Heart right ventricle (tissue), 12 donors: Measurements from ENCODE around the gene ANKRD13D. TPM values are rescaled to one million over a fixed set of nuclear protein-coding genes. Genes with fewer than 3 reads are reported as not detected.

Source experiments
- polyA plus RNA-seq, 2 donors: library from polyadenylated mRNA; stranded (reverse); fragments of 200-250 nt; gene quantifications; one replicate each; pipeline ENCODE4 v1.2.3, GENCODE V29; 2013
- total RNA-seq, 10 donors: library from RNA; stranded (reverse); fragmentation: NEBNext Ultra II Directional in 3 of 10; extraction: Animal tissue kit (Norgen Biotek cat#: 25700) in 3 of 10; gene quantifications; one replicate each; pipeline versions ENCODE4 v1.2.1 to v1.2.4, GENCODE V29; 2021 to 2023
- donor health status: ischemic (EF 13 %, LVEDD 7.1; RV severe dilation, severe dysfunction).
- donor health status: healthy with polysubstance abuse.
- donor health status: DM: no; HTN: yes; CAD: no.
- donor health status: DM: no; HTN: no; CAD: no.
- donor health status: ischemic (EF 25% LVEDD 6.9; RV normal size, moderate dysfunction).
- donor health status: ischemic (EF 25% LVEDD 5.7; RV mildly dilated, moderate dysfunction).
- donor health status: healthy.
- donor health status: nonischemic (EF 11% LVEDD 7.7; RV severe dilation, severe dysfunction).
- donor health status: DM: yes; HTN: yes; CAD: no.
- donor health status: PGD.
- donor health status: ischemic (EF 29% LVEDD 5.4; RV normal size, mild dysfunction).
- donor health status: nonischemic (EF 23%, LVEDD 6.1; RV moderate dilation, normal function).

The ANKRD13D gene
- total and polyA plus RNA-seq, 12 donors = 7.9 to 39.4 (median 13.3) TPM

Other genes with a start within 250 kb of the ANKRD13D start
- 100 to 1,000 TPM in 1 of 10 donors, 10 to 100 TPM in 9; 21.9 to 103 (median 29.5) TPM for gene RHOD, start 232.5 kb upstream of the ANKRD13D start, total RNA-seq
- gene RHOD, start 232.5 kb upstream of the ANKRD13D start, polyA plus RNA-seq = 10 to 100 TPM; 76.0 to 98.8 TPM
- gene KDM2A, start 170.0 kb upstream of the ANKRD13D start, total RNA-seq = 10 to 100 TPM; 31.3 to 45.7 (median 37.5) TPM
- gene KDM2A, start 170.0 kb upstream of the ANKRD13D start, polyA plus RNA-seq = 10 to 100 TPM; 16.5 to 29.5 TPM
- 10 to 100 TPM; 34.2 to 60.9 (median 44.0) TPM for gene GRK2, start 22.8 kb upstream of the ANKRD13D start, total RNA-seq
- 10 to 100 TPM; 48.0 to 65.0 TPM for gene GRK2, start 22.8 kb upstream of the ANKRD13D start, polyA plus RNA-seq
- 10 to 100 TPM; 11.9 to 21.2 (median 15.6) TPM for gene SSH3, start 14.2 kb downstream of the ANKRD13D start, total RNA-seq
- 10 to 100 TPM in 1 of 2 donors, 1 to 10 TPM in 1; 7.8 to 15.5 TPM for gene SSH3, start 14.2 kb downstream of the ANKRD13D start, polyA plus RNA-seq
- gene POLD4, start 64.2 kb downstream of the ANKRD13D start, total RNA-seq = 10 to 100 TPM; 30.4 to 80.1 (median 39.6) TPM
- gene POLD4, start 64.2 kb downstream of the ANKRD13D start, polyA plus RNA-seq = 100 to 1,000 TPM in 1 of 2 donors, 10 to 100 TPM in 1; 66.6 to 214 TPM
- gene CLCF1, start 84.3 kb downstream of the ANKRD13D start, total RNA-seq = 1 to 10 TPM in 6 of 10 donors, under 1 TPM in 4; 0.31 to 2.2 (median 1.0) TPM
- 10 to 100 TPM in 1 of 2 donors, 1 to 10 TPM in 1; 2.6 to 12.3 TPM for gene CLCF1, start 84.3 kb downstream of the ANKRD13D start, polyA plus RNA-seq
- 10 to 100 TPM in 1 of 10 donors, 1 to 10 TPM in 9; 4.8 to 13.8 (median 6.4) TPM for gene RAD9A, start 102.7 kb downstream of the ANKRD13D start, total RNA-seq
- 10 to 100 TPM in 1 of 2 donors, 1 to 10 TPM in 1; 9.9 to 15.0 TPM for gene RAD9A, start 102.7 kb downstream of the ANKRD13D start, polyA plus RNA-seq
- gene PPP1CA, start 112.6 kb downstream of the ANKRD13D start, total RNA-seq = 100 to 1,000 TPM in 7 of 10 donors, 10 to 100 TPM in 3; 92.0 to 143 (median 103) TPM
- 100 to 1,000 TPM in 1 of 2 donors, 10 to 100 TPM in 1; 80.2 to 186 TPM for gene PPP1CA, start 112.6 kb downstream of the ANKRD13D start, polyA plus RNA-seq
- 1 to 10 TPM in 2 of 10 donors, under 1 TPM in 8; 0.26 to 7.1 (median 0.65) TPM for gene TBC1D10C, start 114.8 kb downstream of the ANKRD13D start, total RNA-seq
- gene TBC1D10C, start 114.8 kb downstream of the ANKRD13D start, polyA plus RNA-seq = 1 to 10 TPM in 1 of 2 donors, under 1 TPM in 1; 0.62 to 1.4 TPM
- gene CARNS1, start 126.4 kb downstream of the ANKRD13D start, total RNA-seq = 10 to 100 TPM in 9 of 10 donors, 1 to 10 TPM in 1; 6.1 to 26.6 (median 19.0) TPM
- 10 to 100 TPM in 1 of 2 donors, under 1 TPM in 1; 0.55 to 10.9 TPM for gene CARNS1, start 126.4 kb downstream of the ANKRD13D start, polyA plus RNA-seq
- gene RPS6KB2, start 139.2 kb downstream of the ANKRD13D start, total RNA-seq = 10 to 100 TPM; 16.3 to 30.4 (median 20.8) TPM
- 10 to 100 TPM; 32.2 to 46.3 TPM for gene RPS6KB2, start 139.2 kb downstream of the ANKRD13D start, polyA plus RNA-seq
- 10 to 100 TPM in 1 of 10 donors, 1 to 10 TPM in 3, under 1 TPM in 4, not detected in 2; 0.42 to 10.1 (median 0.96) TPM for gene PTPRCAP, start 148.4 kb downstream of the ANKRD13D start, total RNA-seq
- gene PTPRCAP, start 148.4 kb downstream of the ANKRD13D start, polyA plus RNA-seq = 1 to 10 TPM; 1.7 to 3.1 TPM
- 10 to 100 TPM; 12.2 to 38.7 (median 19.6) TPM for gene CORO1B, start 154.2 kb downstream of the ANKRD13D start, total RNA-seq
- gene CORO1B, start 154.2 kb downstream of the ANKRD13D start, polyA plus RNA-seq = 10 to 100 TPM; 29.1 to 42.3 TPM
- gene GPR152, start 163.4 kb downstream of the ANKRD13D start, total RNA-seq = not detected
- gene GPR152, start 163.4 kb downstream of the ANKRD13D start, polyA plus RNA-seq = not detected
- gene CABP4, start 166.1 kb downstream of the ANKRD13D start, total RNA-seq = 1 to 10 TPM in 2 of 10 donors, under 1 TPM in 7, not detected in 1; 0.17 to 1.5 (median 0.70) TPM
- gene CABP4, start 166.1 kb downstream of the ANKRD13D start, polyA plus RNA-seq = 1 to 10 TPM in 1 of 2 donors, under 1 TPM in 1; 0.39 to 1.5 TPM
- gene TMEM134, start 179.9 kb downstream of the ANKRD13D start, total RNA-seq = 100 to 1,000 TPM in 1 of 10 donors, 10 to 100 TPM in 9; 69.8 to 104 (median 81.2) TPM
- gene TMEM134, start 179.9 kb downstream of the ANKRD13D start, polyA plus RNA-seq = 10 to 100 TPM; 78.0 to 94.4 TPM
- 10 to 100 TPM; 37.5 to 63.0 (median 49.8) TPM for gene AIP, start 193.7 kb downstream of the ANKRD13D start, total RNA-seq
- 100 to 1,000 TPM in 1 of 2 donors, 10 to 100 TPM in 1; 74.8 to 104 TPM for gene AIP, start 193.7 kb downstream of the ANKRD13D start, polyA plus RNA-seq
- 10 to 100 TPM; 21.3 to 68.9 (median 28.8) TPM for gene PITPNM1, start 216.1 kb downstream of the ANKRD13D start, total RNA-seq
- gene PITPNM1, start 216.1 kb downstream of the ANKRD13D start, polyA plus RNA-seq = 10 to 100 TPM; 24.9 to 40.1 TPM
- 10 to 100 TPM; 29.3 to 94.1 (median 53.4) TPM for gene CDK2AP2, start 218.9 kb downstream of the ANKRD13D start, total RNA-seq
- gene CDK2AP2, start 218.9 kb downstream of the ANKRD13D start, polyA plus RNA-seq = 100 to 1,000 TPM in 1 of 2 donors, 10 to 100 TPM in 1; 80.0 to 602 TPM
- gene CABP2, start 234.1 kb downstream of the ANKRD13D start, total RNA-seq = not detected
- not detected for gene CABP2, start 234.1 kb downstream of the ANKRD13D start, polyA plus RNA-seq